GM19452 (cell line): ENCODE data around the gene POTEJ.
A peak's percentile ranks its signal among the peaks of the same experiment; 100 is the strongest.
"Not testable (repeated sequence)": the region's sequence is repeated elsewhere in the genome, so short reads cannot be mapped to it uniquely, and the experiment has no call there.

Source experiments
- ATAC-seq: cut with Tn5 transposase; IDR thresholded peaks from one replicate; pipeline ENCODE4 v1.9.1; 2021; ENCODE audit not compliant: unreplicated experiment

The POTEJ gene

GRCh38 chr2:130611140-130611539, at the start of gene POTEJ:
Gene POTEJ (plus strand): TSS chr2:130611440. CDS start chr2:130611533, 93 bp downstream.
- ATAC-seq, result not testable (repeated sequence)

- not testable (repeated sequence) for ATAC-seq
Observed at GRCh38 chr2:130566165-130566564, 45.1 kb upstream of the POTEJ start.

- ATAC-seq, result not testable (repeated sequence)
Observed at GRCh38 chr2:130571929-130572328, 39.3 kb upstream of the POTEJ start.

GRCh38 chr2:130574230-130574629, 37.0 kb upstream of the POTEJ start:
- not testable (repeated sequence) for ATAC-seq

- ATAC-seq, result not testable (repeated sequence)
Observed at GRCh38 chr2:130576209-130576784, 34.9 kb upstream of the POTEJ start.

GRCh38 chr2:130577559-130577958, 33.7 kb upstream of the POTEJ start:
- not testable (repeated sequence) for ATAC-seq

- ATAC-seq, result not testable (repeated sequence)
Observed at GRCh38 chr2:130579121-130579520, 32.1 kb upstream of the POTEJ start.

GRCh38 chr2:130581491-130581890, 29.7 kb upstream of the POTEJ start:
- not testable (repeated sequence) for ATAC-seq

GRCh38 chr2:130582970-130583369, 28.3 kb upstream of the POTEJ start:
- ATAC-seq, result not testable (repeated sequence)

- not testable (repeated sequence) for ATAC-seq
Observed at GRCh38 chr2:130583582-130583981, 27.7 kb upstream of the POTEJ start.

- ATAC-seq, result not testable (repeated sequence)
Observed at GRCh38 chr2:130584726-130585125, 26.5 kb upstream of the POTEJ start.

- peak; percentile 71 for ATAC-seq
Observed at GRCh38 chr2:130588688-130589458, 22.4 kb upstream of the POTEJ start.

GRCh38 chr2:130590170-130590841, 20.9 kb upstream of the POTEJ start:
- ATAC-seq, result not testable (repeated sequence)

GRCh38 chr2:130590842-130591359, 20.3 kb upstream of the POTEJ start:
- ATAC-seq, result not testable (repeated sequence)

- not testable (repeated sequence) for ATAC-seq
Observed at GRCh38 chr2:130592791-130593414, 18.3 kb upstream of the POTEJ start.

- ATAC-seq, result not testable (repeated sequence)
Observed at GRCh38 chr2:130594011-130594410, 17.2 kb upstream of the POTEJ start.

- not testable (repeated sequence) for ATAC-seq
Observed at GRCh38 chr2:130596757-130597156, 14.5 kb upstream of the POTEJ start.

GRCh38 chr2:130597994-130598393, 13.2 kb upstream of the POTEJ start:
- ATAC-seq, result not testable (repeated sequence)

GRCh38 chr2:130598463-130598862, 12.8 kb upstream of the POTEJ start:
- not testable (repeated sequence) for ATAC-seq

GRCh38 chr2:130599393-130599792, 11.8 kb upstream of the POTEJ start, which contains the start of gene CFC1:
Gene CFC1 (minus strand): TSS chr2:130599575. CDS start chr2:130599287, 288 bp downstream.
- ATAC-seq, result not testable (repeated sequence)

- ATAC-seq, result not testable (repeated sequence)
Observed at GRCh38 chr2:130599926-130600325, 11.3 kb upstream of the POTEJ start.
